Activated T-cell treated with anti-CD3 and anti-CD28 coated beads, Interleukin-2, amount 50 U/mL, for 72 hours (primary cell): ENCODE data around the gene ST7. TPM values are rescaled to one million over a fixed set of nuclear protein-coding genes. Genes with fewer than 3 reads are reported as not detected.

Experiments
- ATAC-seq, 2 donors: fragments of 150-1000 bp; cut with Tn5 transposase; replicated peaks in 1 of 2; 2 replicates each; pipeline ENCODE4 v1.10.0; 2021; ENCODE audit warnings: moderate library complexity in 2 of 2, mild to moderate bottlenecking in 1 of 2
- DNase-seq, 2 donors: peaks; one replicate each; pipeline ENCODE4 v3.0.0; 2021 to 2022; ENCODE audit warnings: mixed read lengths in 1 of 2
- H3K27ac Mint-ChIP-seq: one replicate; pipeline ENCODE4 v1.8.0; 2022; ENCODE audit warnings: mild to moderate bottlenecking, moderate library complexity, mixed read lengths
- H3K27me3 Mint-ChIP-seq: one replicate; pipeline ENCODE4 v1.8.0; 2022; ENCODE audit warnings: low read depth, mixed read lengths
- H3K36me3 Mint-ChIP-seq, 2 donors: one replicate each; pipeline ENCODE4 v1.8.0; 2022; ENCODE audit warnings: mixed read lengths in 2 of 2, mild to moderate bottlenecking in 1 of 2; ENCODE audit not compliant: insufficient read depth in 2 of 2
- H3K4me1 Mint-ChIP-seq: one replicate; pipeline ENCODE4 v1.8.0; 2022; ENCODE audit warnings: low read depth, mixed read lengths
- H3K4me3 Mint-ChIP-seq, 2 donors: one replicate each; pipeline ENCODE4 v1.8.0; 2022; ENCODE audit warnings: mild to moderate bottlenecking in 2 of 2, mixed read lengths in 2 of 2, moderate library complexity in 2 of 2
- H3K9me3 Mint-ChIP-seq, 2 donors: one replicate each; pipeline ENCODE4 v1.8.0; 2022; ENCODE audit warnings: mixed read lengths in 2 of 2
- total RNA-seq, 2 donors: library from RNA; stranded (reverse); gene quantifications; one replicate each; pipeline ENCODE4 v1.2.3, GENCODE V29; 2022

The ST7 gene
- total RNA-seq, 2 donors from 2014 or later = 6.2 to 7.2 TPM

- Mint-ChIP-seq H3K36me3 (no peaks in the 10 kb centered on the region), H3K4me1 (peaks cover 14% of the 10 kb centered on the region), H3K27me3 (peaks cover 10% of the 10 kb centered on the region), H3K27ac (no peak overlapping the region), H3K9me3 (no peaks in the 10 kb centered on the region), H3K4me3 (no peak overlapping the region)
- DNase-seq (no peak), ATAC-seq (no peak)
Observed at GRCh38 chr7:117036836-117037235, 83.5 kb downstream of the ST7 start.

- Mint-ChIP-seq H3K9me3 (no peaks in the 10 kb centered on the region), H3K4me3 (no peak overlapping the region), H3K36me3 (no peaks in the 10 kb centered on the region), H3K27me3 (peaks cover 10% of the 10 kb centered on the region), H3K27ac (no peak overlapping the region), H3K4me1 (peaks cover 14% of the 10 kb centered on the region)
- ATAC-seq (no peak), DNase-seq (no peak)
Observed at GRCh38 chr7:117038408-117038807, 85.1 kb downstream of the ST7 start.

- Mint-ChIP-seq H3K27me3 (peaks cover 10% of the 10 kb centered on the region), H3K4me3 (peak overlapping the region in 1 of 2 donors; percentile 0), H3K9me3 (peaks cover 0 to 3% of the 10 kb centered on the region in 2 donors), H3K36me3 (no peaks in the 10 kb centered on the region), H3K27ac (peak overlapping the region; percentile 78), H3K4me1 (peaks cover 14% of the 10 kb centered on the region)
- DNase-seq (peak; percentile 17 to 31), ATAC-seq (peak; percentile 90 to 93)
Observed at GRCh38 chr7:117041007-117041406, 87.7 kb downstream of the ST7 start.

GRCh38 chr7:117041822-117042221 lies 88.5 kb downstream of the ST7 start:
- peaks cover 14% of the 10 kb centered on the region for H3K4me1 Mint-ChIP-seq
- ATAC-seq (no peak), DNase-seq (no peak)
- no peaks in the 10 kb centered on the region for H3K36me3 Mint-ChIP-seq
- H3K4me3 Mint-ChIP-seq = no peak overlapping the region
- no peak overlapping the region for H3K27ac Mint-ChIP-seq
- H3K9me3 Mint-ChIP-seq = peaks cover 0 to 3% of the 10 kb centered on the region in 2 donors
- H3K27me3 Mint-ChIP-seq = peaks cover 16% of the 10 kb centered on the region

- DNase-seq (no peak), ATAC-seq (no peak)
- Mint-ChIP-seq H3K4me1 (peaks cover 20% of the 10 kb centered on the region), H3K27ac (no peak overlapping the region), H3K4me3 (no peak overlapping the region), H3K9me3 (peaks cover 0 to 3% of the 10 kb centered on the region in 2 donors), H3K27me3 (peaks cover 10% of the 10 kb centered on the region), H3K36me3 (no peaks in the 10 kb centered on the region)
Observed at GRCh38 chr7:117043108-117043825, 90.0 kb downstream of the ST7 start.

- peaks cover 0 to 3% of the 10 kb centered on the region in 2 donors for H3K9me3 Mint-ChIP-seq
- DNase-seq = no peak
- peaks cover 34% of the 10 kb centered on the region for H3K4me1 Mint-ChIP-seq
- H3K27ac Mint-ChIP-seq = no peak overlapping the region
- H3K4me3 Mint-ChIP-seq = no peak overlapping the region
- H3K27me3 Mint-ChIP-seq = peaks cover 6% of the 10 kb centered on the region
- peaks cover 0 to 2% of the 10 kb centered on the region in 2 donors for H3K36me3 Mint-ChIP-seq
- peak in 1 of 2 donors; percentile 23 for ATAC-seq
Observed at GRCh38 chr7:117044664-117045063, 91.4 kb downstream of the ST7 start.

- no peak overlapping the region for H3K4me3 Mint-ChIP-seq
- peaks cover 6% of the 10 kb centered on the region for H3K27me3 Mint-ChIP-seq
- H3K27ac Mint-ChIP-seq = no peak overlapping the region
- ATAC-seq (no peak), DNase-seq (no peak)
- peaks cover 33% of the 10 kb centered on the region for H3K4me1 Mint-ChIP-seq
- H3K36me3 Mint-ChIP-seq = peaks cover 0 to 2% of the 10 kb centered on the region in 2 donors
- H3K9me3 Mint-ChIP-seq = peaks cover 0 to 3% of the 10 kb centered on the region in 2 donors
Observed at GRCh38 chr7:117045927-117046710, 92.8 kb downstream of the ST7 start.

- Mint-ChIP-seq H3K4me3 (no peak overlapping the region), H3K27me3 (peaks cover 6% of the 10 kb centered on the region)
Observed at GRCh38 chr7:117047496-117047895, 94.2 kb downstream of the ST7 start.

GRCh38 chr7:117048114-117048866 lies 95.0 kb downstream of the ST7 start:
- H3K4me3 Mint-ChIP-seq = peak overlapping the region; percentile 46 to 76

More at GRCh38 chr7:117047496-117047895, 94.2 kb downstream of the ST7 start:
- Mint-ChIP-seq H3K27ac (no peak overlapping the region), H3K4me1 (peaks cover 34% of the 10 kb centered on the region), H3K36me3 (peaks cover 0 to 2% of the 10 kb centered on the region in 2 donors), H3K9me3 (peaks cover 0 to 3% of the 10 kb centered on the region in 2 donors)
- ATAC-seq = no peak
- DNase-seq = no peak

GRCh38 chr7:117048882-117049281 lies 95.6 kb downstream of the ST7 start:
- DNase-seq = no peak
- Mint-ChIP-seq H3K4me1 (peaks cover 34% of the 10 kb centered on the region), H3K27me3 (peaks cover 6% of the 10 kb centered on the region), H3K36me3 (peaks cover 0 to 2% of the 10 kb centered on the region in 2 donors), H3K9me3 (peaks cover 0 to 3% of the 10 kb centered on the region in 2 donors), H3K27ac (no peak overlapping the region), H3K4me3 (peak overlapping the region; percentile 46 to 76)
- no peak for ATAC-seq

More at GRCh38 chr7:117048114-117048866, 95.0 kb downstream of the ST7 start:
- Mint-ChIP-seq H3K4me1 (peaks cover 34% of the 10 kb centered on the region), H3K27ac (no peak overlapping the region), H3K36me3 (peaks cover 0 to 2% of the 10 kb centered on the region in 2 donors), H3K27me3 (peaks cover 6% of the 10 kb centered on the region), H3K9me3 (peaks cover 0 to 3% of the 10 kb centered on the region in 2 donors)
- ATAC-seq (no peak), DNase-seq (no peak)

GRCh38 chr7:117051808-117052207 lies 98.5 kb downstream of the ST7 start:
- peaks cover 34% of the 10 kb centered on the region for H3K4me1 Mint-ChIP-seq
- no peaks in the 10 kb centered on the region for H3K9me3 Mint-ChIP-seq
- DNase-seq (no peak), ATAC-seq (no peak)
- peaks cover 0 to 2% of the 10 kb centered on the region in 2 donors for H3K36me3 Mint-ChIP-seq
- H3K27ac Mint-ChIP-seq = no peak overlapping the region
- H3K27me3 Mint-ChIP-seq = no peaks in the 10 kb centered on the region
- no peak overlapping the region for H3K4me3 Mint-ChIP-seq

GRCh38 chr7:117053432-117053831 lies 100.1 kb downstream of the ST7 start:
- no peak overlapping the region for H3K27ac Mint-ChIP-seq
- ATAC-seq (no peak), DNase-seq (no peak)
- H3K4me1 Mint-ChIP-seq = peaks cover 27% of the 10 kb centered on the region
- H3K27me3 Mint-ChIP-seq = no peaks in the 10 kb centered on the region
- peaks cover 0 to 2% of the 10 kb centered on the region in 2 donors for H3K36me3 Mint-ChIP-seq
- no peak overlapping the region for H3K4me3 Mint-ChIP-seq
- H3K9me3 Mint-ChIP-seq = no peaks in the 10 kb centered on the region

- peaks cover 5% of the 10 kb centered on the region for H3K4me1 Mint-ChIP-seq
- no peaks in the 10 kb centered on the region for H3K9me3 Mint-ChIP-seq
- no peak for ATAC-seq
- no peaks in the 10 kb centered on the region for H3K36me3 Mint-ChIP-seq
- no peak for DNase-seq
- H3K27ac Mint-ChIP-seq = no peak overlapping the region
- no peaks in the 10 kb centered on the region for H3K27me3 Mint-ChIP-seq
- H3K4me3 Mint-ChIP-seq = no peak overlapping the region
Observed at GRCh38 chr7:117061751-117062150, 108.5 kb downstream of the ST7 start.
